Ovary (tissue), 3 donors: ENCODE data around the gene CYTH2.

Experiments used
- POLR2A ChIP-seq: fragments of 450-650 bp; IDR thresholded peaks from one replicate; pipeline ENCODE4 v1.6.1; 2017; ENCODE audit warnings: antibody characterized with exemption, mild to moderate bottlenecking, moderate library complexity
- TF ChIP-seq, protein P1 (sequence below), 3 donors: fragments of 450-650 bp in 2 of 3; fragments of 200-600 bp in 1 of 3; IDR thresholded peaks; one replicate each; pipeline versions ENCODE4 v1.5.1 to v1.8.0; 2016 to 2022; ENCODE audit warnings: antibody characterized with exemption in 3 of 3, mild to moderate bottlenecking in 1 of 3
- donor health status: DM: no; HTN: no; CAD: no.

GRCh38 chr19:48424694-48425219 is 44.4 kb upstream of the CYTH2 start:
- TF ChIP-seq, protein P1, sequence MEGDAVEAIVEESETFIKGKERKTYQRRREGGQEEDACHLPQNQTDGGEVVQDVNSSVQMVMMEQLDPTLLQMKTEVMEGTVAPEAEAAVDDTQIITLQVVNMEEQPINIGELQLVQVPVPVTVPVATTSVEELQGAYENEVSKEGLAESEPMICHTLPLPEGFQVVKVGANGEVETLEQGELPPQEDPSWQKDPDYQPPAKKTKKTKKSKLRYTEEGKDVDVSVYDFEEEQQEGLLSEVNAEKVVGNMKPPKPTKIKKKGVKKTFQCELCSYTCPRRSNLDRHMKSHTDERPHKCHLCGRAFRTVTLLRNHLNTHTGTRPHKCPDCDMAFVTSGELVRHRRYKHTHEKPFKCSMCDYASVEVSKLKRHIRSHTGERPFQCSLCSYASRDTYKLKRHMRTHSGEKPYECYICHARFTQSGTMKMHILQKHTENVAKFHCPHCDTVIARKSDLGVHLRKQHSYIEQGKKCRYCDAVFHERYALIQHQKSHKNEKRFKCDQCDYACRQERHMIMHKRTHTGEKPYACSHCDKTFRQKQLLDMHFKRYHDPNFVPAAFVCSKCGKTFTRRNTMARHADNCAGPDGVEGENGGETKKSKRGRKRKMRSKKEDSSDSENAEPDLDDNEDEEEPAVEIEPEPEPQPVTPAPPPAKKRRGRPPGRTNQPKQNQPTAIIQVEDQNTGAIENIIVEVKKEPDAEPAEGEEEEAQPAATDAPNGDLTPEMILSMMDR (IDR thresholded peaks at IDR 0.05), result no peak
- no peak for TF ChIP-seq POLR2A
